HG03442 (cell line): ENCODE measurements around the gene LCOR.

ENCODE experiments used
- ATAC-seq: cut with Tn5 transposase; IDR thresholded peaks from one replicate; pipeline ENCODE4 v1.9.1; 2021; ENCODE audit warnings: mild to moderate bottlenecking, moderate library complexity; ENCODE audit not compliant: unreplicated experiment

LCOR gene

DNA sequence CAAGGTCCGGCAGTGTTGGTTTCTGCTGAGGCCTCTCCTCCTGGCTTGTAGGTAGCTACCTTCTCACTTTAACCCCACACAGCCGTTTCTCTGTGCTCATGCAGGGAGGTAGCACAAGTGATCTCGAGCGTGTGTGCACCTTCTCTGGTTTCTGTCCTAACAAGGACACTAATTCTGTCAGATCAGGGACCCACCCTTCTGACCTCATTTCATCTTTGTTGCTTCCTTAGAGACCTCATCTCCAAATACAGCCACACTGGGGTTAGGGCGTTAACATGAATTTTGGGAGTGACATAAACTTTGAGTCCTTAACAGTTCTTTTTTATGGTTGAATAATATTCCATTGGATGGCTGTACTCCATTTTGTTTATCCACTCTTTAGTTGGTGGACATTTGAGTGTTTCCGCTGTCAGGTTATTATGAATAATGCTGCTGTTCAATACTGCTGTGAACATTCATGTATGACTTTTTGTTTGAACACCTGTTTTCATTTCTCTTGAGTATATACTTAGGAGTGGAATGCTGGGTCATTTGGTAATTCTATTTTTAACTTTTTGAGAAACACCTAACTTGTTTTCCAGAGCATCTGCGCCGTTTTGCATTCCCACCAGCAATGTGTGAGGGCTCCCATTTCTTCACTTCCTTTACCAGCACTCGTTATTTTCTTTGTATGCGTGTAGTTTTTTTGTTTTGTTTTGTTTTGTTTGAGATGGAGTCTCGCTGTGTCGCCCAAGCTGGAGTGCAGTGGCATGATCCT lies 57.5 kb downstream of the LCOR start:
- no peak for ATAC-seq

DNA sequence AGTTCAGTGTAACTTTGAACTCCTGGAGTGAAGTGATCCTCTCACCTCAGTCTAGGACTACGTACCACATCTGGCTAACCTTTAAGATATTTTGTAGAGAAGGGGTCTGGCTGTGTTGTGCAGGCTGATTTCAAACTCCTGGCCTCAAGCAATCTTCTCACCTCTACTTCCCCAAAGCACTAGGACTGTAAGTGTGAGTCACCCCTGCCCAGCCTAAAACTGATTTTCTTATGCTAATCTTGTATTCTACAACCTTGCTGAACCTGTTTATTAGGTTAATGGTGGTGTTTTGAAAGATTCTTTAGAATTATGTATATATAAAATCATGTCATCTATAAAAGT lies 58.0 kb downstream of the LCOR start:
- ATAC-seq = no peak

DNA sequence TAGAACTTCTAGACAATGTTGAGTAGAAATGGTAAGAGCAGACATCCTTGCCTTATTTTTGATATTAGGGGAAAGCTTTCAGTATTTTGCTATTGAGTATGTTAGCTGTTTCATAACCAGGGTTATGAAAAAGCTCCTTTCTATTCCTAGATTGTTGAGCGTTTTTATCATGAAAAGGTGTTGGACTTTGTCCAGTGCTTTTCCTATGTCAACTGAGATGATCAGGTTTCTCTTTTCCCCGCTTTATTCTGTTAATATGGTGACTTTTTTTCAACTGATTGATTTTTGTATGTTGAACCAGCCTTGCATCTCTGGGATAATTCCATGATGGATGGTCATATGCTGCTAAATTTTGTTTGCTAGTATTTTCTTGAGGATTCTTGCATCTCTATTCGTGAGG lies 58.5 kb downstream of the LCOR start:
- no peak for ATAC-seq

DNA sequence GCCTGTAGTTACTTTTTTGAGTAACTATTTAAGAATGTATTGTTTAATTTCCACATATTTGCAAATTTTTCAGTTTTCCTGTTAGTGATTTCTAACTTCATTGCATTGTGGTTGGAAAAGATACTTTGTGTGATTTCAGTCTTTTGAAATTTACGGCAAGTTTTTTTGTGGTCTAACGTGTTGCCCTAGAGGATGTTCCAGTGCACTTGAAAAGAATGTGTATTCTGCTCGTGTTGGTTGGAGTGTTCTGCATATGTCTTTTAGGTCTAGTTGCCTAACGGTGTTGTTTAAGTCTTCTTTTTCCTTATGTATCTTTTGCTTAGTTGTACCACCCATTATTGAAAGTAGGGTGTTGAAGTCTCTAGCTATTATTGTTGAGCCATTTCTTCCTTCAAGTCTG lies 59.7 kb downstream of the LCOR start:
- no peak for ATAC-seq

DNA sequence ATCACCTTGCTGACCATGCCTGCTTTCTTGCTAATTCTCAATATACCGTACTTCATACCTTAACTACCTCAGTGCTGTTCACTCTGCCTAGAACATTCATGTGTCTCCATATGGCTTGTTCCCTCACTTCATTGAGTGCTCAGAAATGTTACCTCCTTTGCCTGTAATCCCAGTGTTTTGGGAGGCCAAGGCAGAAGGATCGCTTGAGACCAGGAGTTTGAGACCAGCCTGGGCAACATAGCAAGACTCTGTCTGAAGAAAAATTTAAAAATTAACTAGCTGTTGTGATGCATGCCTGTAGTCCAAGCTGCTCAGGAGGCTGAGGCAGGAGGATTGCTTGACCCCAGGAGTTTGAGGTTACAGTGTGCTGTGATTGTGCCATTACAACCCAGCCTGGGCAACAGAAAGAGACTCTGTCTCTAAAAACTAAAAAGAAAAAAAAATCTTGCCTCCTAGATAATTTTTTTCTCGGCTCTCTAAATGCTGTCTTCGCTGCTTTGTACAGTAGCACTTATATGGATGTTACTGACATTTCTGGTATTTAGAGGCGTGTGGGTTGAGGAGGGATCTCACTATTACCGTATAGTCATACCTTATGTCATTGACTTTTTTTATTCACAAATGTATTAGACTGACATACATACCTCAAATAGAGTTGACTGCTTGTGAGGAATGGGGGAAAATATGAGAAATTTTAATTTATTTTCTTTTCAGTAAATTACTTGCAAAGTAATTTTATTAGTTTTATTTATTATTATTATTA lies 63.7 kb downstream of the LCOR start:
- ATAC-seq = no peak

DNA sequence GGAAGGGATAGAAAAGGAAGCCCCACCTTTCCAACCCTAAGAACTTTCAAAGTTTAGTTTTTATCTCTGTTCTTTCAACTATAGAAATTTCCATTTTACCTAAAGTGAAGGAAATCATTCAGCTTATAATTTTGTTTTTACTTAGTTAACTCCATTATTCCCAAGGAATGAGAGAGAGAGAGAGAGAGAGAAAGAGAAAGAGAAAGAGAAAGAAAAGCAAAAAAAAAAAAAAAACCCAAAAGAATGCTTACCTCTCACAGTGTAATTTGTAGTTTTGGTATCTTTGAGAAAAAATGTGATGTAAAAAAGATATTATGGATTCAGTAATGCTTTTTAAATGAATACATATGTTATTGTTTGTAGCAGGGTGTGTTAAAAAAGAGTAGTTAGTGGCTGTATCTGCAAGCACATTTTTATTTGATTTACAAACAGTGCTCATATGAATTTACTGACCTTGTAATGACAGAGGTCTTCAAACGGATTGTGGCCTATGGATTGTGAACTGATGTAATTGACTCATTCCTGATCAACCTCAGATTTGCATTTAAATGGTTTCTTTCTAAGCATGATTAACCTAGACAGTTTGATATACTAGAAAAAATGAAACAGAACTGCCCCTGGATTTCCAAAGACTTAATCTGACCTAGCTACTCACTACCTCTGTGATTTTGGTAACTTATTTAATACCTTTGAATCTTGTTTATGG lies 64.9 kb downstream of the LCOR start:
- no peak for ATAC-seq

DNA sequence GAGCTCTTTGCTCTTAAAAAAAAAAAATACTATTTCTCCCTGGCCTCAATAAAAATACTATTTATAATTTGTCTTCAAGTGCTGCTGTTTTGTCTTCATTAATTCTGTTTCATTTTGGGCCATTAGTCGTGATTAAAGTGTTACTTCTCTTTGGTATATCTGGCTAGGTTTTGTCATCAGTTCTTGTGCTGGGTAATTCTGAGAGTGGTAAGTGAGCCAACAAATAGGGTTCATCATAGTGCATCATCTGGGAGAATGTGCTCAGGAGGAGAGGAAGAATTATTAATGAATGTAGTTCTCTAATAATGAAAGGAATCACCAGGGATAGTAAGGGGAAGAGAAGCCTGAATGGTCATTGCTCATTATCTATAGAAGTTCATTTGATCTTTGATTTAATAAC lies 70.0 kb downstream of the LCOR start:
- no peak for ATAC-seq

DNA sequence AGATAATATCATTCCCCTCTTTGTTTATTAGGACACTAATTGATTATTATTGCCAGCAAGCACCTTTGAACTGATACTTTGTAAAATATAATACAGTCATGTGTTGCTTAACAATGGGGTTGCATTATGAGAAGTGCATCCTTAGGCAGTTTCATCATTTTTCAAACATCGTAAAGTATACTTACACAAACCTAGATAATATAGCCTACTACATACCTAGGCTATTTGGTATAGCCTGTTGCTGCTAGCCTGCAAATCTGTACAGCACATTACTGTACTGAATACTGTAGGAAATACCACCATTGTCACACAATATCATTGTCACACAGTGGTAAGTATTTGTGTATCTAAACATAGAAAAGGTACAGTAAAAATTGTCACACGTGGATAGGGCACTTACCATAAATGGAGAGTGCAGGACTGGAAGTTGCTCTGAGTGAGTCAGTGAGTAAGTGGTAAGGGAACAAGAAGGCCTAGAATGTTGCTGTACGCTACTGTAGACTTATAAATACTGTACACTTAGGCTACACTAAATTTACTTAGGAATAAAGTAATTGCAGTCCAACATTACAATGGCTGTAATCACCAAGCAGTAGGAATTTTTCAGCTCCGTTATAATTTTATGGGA lies 70.7 kb downstream of the LCOR start:
- ATAC-seq = no peak

DNA sequence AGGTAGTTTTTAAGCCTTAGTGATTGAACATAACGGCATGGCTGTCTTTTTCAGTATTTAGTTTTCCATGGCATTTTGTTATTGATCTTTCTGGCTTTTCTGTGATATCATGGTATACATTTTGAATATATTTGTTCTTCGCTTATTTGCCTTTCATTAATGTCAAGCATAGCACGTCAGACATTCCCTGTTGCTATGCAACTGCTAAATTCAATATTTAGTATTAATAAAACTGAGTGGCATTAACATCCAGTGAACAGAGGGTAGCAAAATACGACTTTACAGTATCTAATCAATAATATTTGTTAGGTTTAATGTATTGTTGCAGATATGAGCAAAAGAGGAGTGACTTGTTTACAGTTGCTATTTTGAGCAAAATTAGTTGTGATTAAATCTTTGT lies 72.5 kb downstream of the LCOR start:
- ATAC-seq = no peak

DNA sequence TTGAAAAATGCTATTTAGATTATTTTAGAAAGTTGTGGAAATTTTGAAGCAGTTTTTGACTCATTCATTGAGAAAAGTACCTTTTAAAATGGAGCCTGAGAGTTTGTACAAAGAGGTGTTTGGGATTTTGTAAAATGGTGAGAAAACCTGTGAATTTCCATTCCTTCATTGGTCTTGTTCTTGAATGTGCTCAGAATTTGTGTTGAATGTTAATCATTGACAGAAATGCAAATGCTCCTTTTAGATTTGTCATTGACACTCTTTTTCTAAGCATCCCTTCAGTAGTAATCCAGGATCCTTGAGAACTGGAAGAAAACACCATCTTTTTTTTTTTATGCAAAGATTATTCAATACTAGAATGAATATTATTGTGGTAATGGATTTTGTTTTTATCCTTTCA lies 74.8 kb downstream of the LCOR start:
- no peak for ATAC-seq

DNA sequence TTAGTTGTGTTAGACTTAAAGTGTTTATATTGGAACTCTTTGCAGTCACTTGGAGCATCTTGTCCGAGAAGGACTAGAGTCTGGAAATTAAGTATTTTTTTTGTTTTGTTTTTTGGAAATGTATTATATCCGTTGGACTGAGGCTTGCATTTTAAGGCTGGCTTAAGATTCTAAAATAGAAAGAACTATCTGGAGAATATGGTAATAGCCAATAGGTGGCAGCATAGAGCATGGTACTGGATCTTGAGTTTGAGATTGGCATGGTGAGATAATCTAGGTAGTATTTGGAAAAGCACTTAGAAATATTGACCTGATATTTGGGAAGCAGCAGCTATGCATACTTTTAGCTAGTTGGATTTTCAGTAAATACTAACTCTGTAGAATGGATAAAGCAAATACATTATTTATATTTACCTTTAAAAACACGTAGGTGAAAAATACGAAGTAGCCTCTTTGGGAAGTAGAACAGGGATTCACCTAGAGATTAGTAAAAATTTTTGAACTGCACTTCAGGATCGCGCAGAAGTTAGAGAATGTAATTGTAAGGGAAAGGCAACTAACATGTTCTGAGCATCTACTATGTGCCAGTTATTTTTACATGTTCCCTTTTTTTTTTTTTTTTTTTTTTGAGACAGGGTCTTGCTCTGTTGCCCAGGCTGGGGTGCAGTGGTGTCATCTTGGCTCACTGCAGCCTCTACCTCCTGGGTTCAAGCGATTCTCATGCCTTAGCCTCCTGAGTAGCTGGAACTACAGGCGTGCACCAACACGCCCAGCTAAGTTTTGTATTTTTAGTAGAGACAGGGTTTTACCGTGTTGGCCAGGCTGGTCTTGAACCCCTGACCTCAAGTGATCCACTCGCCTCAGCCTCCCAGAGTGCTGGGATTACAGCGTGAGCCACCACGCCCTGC lies 78.6 kb downstream of the LCOR start:
- no peak for ATAC-seq

DNA sequence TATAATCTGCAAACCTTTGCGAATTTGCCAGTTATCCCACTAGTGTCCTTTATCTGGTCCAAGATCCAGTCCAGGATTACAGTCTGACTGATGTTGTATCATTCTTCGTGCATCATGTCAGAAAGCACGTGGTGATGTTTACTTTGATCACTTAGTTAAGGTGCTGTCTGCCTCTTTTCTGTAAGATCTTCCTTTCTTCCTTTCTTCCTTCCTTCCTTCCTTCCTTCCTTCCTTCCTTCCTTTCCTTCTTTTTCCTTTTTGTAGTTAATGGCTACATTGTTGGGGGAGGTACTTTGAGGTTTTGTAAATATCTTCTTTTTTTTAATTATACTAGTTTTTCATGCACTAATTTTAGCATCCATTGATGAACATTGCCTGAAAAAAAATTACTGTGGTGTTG lies 80.3 kb downstream of the LCOR start:
- ATAC-seq = no peak

DNA sequence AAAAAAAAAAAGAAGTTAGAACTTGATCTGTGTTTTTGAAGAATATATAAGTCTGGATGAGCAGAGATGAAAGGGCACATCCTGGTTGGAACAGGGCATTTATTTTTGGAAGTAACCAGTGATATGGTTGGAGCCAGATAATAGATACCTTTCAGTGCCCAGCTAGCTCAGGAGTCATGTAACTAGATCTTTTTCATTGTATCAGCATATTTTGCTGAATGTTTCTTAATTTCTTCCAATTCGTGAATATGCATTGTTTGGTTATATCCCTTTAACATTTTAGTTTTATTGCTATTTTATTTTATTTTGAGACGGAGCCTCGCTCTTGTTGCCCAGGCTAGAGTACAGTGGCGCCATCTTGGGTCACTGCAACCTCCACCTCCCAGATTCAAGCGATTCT lies 81.8 kb downstream of the LCOR start:
- ATAC-seq = no peak

DNA sequence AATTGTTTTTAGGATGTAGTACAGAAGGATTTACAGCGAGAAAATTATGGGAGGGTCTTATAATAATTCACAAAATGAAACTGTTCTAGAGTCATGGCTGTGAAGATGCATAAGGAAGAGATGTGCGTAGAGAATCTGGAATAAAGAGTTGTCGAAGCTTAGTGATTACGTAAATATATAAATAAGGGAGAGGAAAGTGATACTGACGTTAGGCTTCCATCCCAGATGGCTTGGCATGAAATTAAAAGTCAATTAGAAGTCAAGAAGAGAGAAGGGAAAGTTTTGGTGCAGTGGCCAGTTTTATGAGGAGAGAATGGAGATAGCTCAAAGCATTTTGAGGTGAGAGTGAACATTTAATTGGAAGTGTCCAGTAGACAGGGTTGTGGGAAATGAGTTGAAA lies 85.5 kb downstream of the LCOR start:
- no peak for ATAC-seq

DNA sequence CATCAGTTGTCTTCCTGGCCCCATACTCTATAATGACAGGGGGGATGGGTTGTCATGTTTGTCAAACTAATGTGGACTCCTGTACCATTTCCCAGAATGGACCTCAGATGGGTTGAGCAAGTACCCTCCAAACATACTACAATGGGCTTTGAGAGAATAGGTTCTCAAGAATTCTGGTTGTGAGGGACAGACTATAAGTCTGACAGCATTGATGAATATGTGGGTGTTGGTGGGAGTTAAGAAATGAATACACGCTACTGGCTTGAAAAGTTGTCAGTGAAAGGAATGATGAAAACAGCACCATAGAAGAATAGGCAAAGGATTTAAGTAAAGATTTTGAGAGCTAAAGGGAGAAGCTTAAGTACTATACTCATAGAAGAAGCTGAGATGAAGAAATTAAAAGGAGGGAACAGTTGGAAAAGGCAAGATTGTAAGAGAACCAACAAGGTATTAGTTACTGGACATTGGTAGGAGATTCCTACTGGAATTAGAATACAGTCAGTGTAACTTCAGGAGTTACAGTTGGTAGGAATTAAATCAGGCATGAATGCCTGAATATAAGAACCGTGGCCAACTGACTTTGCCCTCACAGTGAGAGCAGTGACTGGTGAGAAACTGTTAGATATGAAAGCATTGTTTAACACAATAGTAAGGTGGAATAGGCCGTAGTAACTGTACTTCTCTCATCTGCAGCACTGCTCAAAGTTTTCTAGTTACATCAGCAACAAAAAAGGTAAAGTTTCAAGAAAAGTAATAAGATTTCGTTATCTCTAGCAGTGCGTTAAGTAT lies 86.3 kb downstream of the LCOR start:
- no peak for ATAC-seq

DNA sequence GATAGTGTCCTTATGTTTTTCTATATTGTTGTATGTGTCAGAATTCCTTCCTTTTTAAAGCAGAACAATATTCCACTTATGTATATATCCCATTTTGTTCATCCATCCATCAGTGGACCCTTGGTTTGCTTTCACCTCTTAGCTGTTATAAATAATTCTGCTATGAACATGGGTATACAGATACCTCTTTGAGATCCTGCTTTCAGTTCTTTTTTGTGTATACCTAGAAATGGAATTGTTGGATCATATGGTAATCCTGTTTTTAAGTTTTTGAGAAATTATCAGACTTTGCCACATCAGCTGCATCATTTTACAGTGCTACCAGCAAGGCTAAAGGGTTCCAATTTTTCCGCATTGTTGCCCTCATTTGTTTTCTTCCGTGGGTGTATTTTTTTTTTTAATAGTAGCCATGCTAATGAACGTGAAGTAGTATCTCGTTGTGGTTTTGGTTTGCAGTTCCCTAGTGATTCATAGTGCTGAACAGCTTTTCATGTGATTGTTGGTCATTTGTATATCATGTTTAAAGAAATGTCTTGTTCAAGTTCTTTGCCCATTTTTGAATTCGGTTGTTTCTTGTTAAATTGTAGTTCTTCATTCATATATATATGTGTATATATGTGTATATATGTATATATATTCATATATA lies 87.8 kb downstream of the LCOR start:
- no peak for ATAC-seq

DNA sequence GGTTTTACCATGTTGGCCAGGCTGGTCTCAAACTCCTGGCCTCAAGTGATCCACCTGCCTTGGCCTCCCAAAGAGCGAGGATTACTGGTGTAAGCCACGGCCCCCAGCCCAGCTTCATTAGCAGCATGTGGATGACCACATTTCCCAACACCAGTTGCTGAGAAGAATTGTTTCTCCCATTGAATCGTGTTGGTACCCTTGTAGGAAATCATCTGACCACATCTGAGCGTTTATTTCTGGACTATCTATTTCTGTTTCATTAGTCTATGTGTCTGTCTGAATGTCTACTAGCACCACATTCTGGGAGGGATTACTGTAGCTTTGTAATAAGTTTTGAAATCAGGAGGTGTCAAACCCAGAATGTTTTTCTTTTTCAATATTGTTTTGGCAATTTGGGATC lies 89.6 kb downstream of the LCOR start:
- ATAC-seq = no peak

DNA sequence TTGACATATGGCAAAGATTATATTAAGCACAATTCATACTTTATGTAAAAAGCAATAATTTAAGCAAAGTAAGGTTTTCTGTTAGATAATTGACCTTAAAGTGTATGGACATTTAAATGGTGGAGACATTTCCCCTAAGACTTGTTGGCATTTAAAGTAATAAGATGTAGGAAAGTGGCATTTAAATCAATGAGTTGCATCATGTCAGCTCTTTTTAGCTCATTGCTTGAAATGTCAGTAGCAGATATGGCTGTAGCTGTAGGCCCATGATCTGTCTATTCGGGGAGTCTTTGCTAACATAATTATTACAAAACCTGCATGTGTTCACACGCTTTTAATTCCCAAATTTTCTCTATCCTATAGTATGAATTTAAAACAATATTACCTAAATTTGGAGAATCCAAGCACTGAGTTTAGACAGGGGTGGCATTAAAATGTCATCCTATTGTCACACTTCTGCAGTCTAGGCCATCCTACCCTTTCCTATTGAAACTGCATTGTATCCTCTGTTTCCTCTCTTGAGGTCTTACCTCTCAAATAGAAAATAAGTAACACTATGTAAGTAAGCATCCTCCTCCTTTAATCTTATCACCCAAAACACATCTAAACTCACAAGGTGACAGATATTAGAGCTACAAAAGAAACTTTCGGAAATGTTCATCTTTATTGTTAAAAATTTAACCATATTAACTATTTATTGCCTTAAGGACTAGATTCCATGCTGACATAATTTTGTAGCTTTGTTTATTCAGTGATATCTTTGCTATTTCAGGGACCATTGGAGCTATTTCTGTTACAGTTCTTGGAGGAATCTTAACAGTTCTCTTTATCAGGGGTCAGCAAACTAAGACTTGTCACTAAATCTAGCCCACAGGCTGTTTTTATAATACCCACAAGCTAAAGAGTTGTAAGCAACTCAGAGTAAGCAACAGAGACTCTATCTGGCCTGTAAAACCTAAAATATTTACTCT lies 91.2 kb downstream of the LCOR start:
- no peak for ATAC-seq
